ENCODE measurements around the gene PSG5.
"Not testable (repeated sequence)": the region's sequence is repeated elsewhere in the genome, so short reads cannot be mapped to it uniquely, and the experiment has no call there.

The PSG5 gene

DNA sequence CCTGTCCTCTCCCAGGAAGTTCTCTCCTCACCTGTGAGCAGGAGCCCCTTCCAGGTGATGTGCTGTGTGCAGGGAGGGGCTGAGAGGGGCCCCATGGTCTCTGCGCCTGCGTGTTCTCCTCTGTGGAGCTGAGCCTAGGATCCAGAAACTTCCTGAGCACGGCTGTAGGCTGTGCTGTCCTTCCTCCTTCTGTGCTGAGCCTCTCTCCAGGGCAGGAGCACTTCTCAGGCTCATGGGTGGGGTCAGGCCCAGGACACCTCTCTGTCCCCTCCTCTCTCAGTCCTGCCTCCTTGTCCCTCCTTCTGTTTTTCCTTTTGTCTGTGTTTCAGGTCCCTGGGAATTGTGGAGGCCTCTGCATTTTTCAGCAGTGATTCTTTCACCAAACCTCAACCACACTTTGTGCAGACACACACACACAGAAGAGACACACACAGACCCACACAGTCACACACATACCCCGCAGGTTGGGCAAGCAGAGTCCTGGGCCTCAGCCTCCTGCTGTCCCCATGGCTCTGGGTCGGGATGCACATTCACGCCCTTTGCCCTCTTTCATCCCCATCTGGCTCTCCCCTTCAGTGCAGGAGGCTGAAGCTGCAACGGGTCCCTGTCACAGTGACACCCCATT is at the start of gene PSG5:
Gene PSG5, minus strand, starts transcription at position 226 of the 625 bp plus-strand sequence. Its CDS starts 131 bp downstream, at position 95.
- not testable (repeated sequence) for H3K9me3 Mint-ChIP-seq; H3K36me3 Mint-ChIP-seq; H3K4me1 Mint-ChIP-seq; H3K27ac Mint-ChIP-seq; ATAC-seq; DNase-seq (ENCODE audit: low spot score in 2 of 2); H3K4me3 Mint-ChIP-seq

DNA sequence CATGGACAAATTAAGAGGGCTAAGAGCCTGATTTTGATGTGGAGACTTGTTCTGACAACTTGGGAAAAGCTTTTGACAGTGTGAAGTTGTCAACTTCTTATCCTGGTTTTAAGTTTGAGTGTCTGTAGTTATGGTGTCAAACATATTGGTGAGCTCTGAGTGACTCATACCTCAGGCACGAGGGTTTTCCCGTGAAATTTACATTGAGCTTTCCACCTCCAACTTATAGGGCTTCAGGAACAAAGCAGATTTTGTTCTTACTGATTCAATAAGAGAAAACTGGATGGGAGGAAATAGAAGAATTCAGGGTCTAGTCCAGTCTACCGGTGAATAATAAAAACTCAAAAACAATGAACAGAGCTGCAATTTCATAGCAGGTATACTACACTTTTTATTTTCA is 49.4 kb upstream of the PSG5 start:
- peaks cover 12% of the 10 kb centered on the region for H3K9me3 Mint-ChIP-seq
- H3K4me1 Mint-ChIP-seq; DNase-seq (ENCODE audit: low spot score in 2 of 2); H3K4me3 Mint-ChIP-seq; H3K27ac Mint-ChIP-seq; ATAC-seq; H3K36me3 Mint-ChIP-seq: not testable (repeated sequence)

DNA sequence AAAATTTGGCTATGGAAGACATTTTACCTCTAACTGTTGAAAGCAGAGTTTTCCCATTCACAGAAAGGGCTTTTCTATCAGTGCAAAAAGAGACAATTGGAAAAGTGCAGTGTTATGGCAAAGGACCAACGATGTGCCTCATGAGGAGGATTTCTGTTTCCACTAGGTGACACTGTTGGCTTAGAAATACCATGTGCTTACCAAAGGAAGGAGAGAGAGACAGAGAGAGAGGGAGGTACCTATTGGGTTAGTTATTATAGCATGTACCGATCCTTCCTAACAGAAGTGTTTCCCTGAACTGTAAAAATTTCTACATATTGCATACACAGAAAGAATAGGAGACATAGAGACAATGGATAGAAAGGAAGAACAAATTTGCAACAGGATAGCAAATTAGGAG is 43.0 kb upstream of the PSG5 start:
- no peaks in the 10 kb centered on the region for H3K4me1 Mint-ChIP-seq
- ATAC-seq: no peak
- H3K9me3 Mint-ChIP-seq: peaks cover 10% of the 10 kb centered on the region
- no peaks in the 10 kb centered on the region for H3K36me3 Mint-ChIP-seq
- no peak overlapping the region for H3K4me3 Mint-ChIP-seq
- H3K27ac Mint-ChIP-seq: no peak overlapping the region
- DNase-seq (ENCODE audit: low spot score in 2 of 2): no peak

GRCh38 chr19:43228730-43229129 is 42.4 kb upstream of the PSG5 start:
- H3K9me3 Mint-ChIP-seq: peaks cover 10% of the 10 kb centered on the region
- H3K36me3 Mint-ChIP-seq; DNase-seq (ENCODE audit: low spot score in 2 of 2); H3K4me3 Mint-ChIP-seq; ATAC-seq; H3K27ac Mint-ChIP-seq; H3K4me1 Mint-ChIP-seq: not testable (repeated sequence)

GRCh38 chr19:43226986-43227385 is 40.6 kb upstream of the PSG5 start:
- H3K27ac Mint-ChIP-seq; ATAC-seq; H3K4me1 Mint-ChIP-seq; DNase-seq (ENCODE audit: low spot score in 2 of 2); H3K4me3 Mint-ChIP-seq; H3K36me3 Mint-ChIP-seq: not testable (repeated sequence)
- peaks cover 10% of the 10 kb centered on the region for H3K9me3 Mint-ChIP-seq

DNA sequence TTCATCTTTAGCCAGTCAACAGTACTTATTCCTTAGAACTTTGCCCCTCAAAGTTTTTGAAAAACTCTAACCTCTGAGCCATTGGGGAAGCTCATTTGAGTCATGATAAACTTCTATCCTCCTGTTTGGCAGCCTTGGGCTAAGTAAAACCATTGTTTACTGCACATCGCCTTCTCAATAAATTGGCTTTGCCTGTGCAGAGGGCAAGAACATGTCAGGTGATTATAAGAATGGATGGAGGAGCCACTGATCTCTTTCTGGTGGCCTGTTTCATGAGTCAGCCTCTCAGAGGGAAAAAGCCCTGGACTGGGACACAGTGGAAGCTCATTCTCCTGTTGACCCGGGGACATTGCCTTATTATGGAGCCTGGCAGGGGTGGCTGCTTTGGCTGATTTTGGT is 38.5 kb upstream of the PSG5 start:
- no peak overlapping the region for H3K27ac Mint-ChIP-seq
- H3K36me3 Mint-ChIP-seq: no peaks in the 10 kb centered on the region
- DNase-seq (ENCODE audit: low spot score in 2 of 2): no peak
- H3K4me1 Mint-ChIP-seq: no peaks in the 10 kb centered on the region
- ATAC-seq: no peak
- H3K4me3 Mint-ChIP-seq: no peak overlapping the region
- peaks cover 8% of the 10 kb centered on the region for H3K9me3 Mint-ChIP-seq

DNA sequence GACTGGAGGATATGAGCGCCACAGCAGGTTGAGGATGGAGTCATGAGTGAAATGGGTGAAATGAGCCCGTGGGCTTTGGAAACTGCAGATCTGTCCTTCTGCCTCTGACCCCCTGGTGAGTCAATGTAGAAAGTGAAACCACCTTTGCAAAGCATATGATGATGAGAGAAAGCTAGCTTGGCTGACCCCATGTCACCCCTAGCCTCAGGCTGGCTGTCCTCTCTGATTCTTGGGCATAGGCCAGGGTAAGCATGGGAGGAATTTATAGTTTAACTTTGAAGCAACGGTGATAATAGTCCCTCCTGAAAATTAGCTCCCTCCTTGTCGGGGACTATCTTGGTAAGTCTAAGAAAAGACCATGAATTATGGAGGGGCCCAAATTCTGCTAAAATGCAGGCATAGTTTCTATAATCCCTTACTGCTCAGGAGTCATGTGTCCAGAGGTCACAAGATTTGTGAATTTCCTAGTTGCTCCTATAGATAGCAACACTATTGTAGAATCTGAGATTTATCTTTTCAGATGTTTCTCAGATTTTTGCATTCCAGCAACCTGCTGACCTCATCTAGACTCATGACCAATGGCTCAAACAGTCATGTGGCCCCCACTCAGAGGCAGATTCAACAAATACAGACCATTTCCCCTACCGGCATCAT is 38.0 kb upstream of the PSG5 start:
- H3K36me3 Mint-ChIP-seq; DNase-seq (ENCODE audit: low spot score in 2 of 2); H3K9me3 Mint-ChIP-seq; H3K4me1 Mint-ChIP-seq; H3K4me3 Mint-ChIP-seq; ATAC-seq; H3K27ac Mint-ChIP-seq: not testable (repeated sequence)

DNA sequence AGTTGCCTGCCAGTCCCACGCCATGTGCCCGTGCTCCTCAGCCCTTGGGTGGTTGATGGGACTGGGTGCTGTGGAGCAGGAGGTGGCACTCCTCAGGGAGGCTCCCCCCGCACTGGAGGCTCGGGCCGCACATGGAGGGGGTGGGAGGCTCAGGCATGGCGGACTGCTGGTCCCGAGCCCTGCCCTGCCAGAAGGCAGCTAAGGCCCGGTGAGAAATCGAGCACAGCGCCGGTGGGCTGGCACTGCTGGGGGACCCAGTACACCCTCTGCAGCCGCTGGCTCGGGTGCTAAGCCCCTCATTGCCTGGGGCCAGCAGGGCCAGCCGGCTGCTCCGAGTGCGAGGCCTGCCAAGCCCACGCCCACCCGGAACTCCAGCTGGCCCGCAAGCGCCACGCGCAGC is 35.6 kb upstream of the PSG5 start:
- H3K4me1 Mint-ChIP-seq; H3K27ac Mint-ChIP-seq; ATAC-seq; H3K9me3 Mint-ChIP-seq; DNase-seq (ENCODE audit: low spot score in 2 of 2); H3K36me3 Mint-ChIP-seq; H3K4me3 Mint-ChIP-seq: not testable (repeated sequence)

GRCh38 chr19:43219136-43219535 is 32.8 kb upstream of the PSG5 start:
- not testable (repeated sequence) for H3K4me3 Mint-ChIP-seq, ATAC-seq

DNA sequence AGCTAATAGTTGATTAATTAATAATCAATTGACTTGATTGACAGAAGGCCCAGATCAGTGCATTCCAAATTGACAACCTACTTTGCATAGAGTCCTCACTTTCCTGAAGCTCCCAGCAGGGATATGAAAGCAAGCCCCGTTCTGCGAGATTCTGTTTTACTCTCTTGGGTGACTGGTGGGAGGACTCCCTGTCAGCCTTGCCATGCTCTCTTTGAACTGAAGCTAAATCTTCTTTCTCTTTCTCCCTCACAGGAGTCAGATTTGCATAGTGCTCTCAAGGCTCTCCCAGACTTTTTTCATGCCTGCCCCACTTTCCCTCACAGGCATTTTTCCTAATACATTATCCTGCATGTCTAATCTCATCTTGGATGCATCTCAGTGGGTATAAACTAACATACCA is 29.5 kb upstream of the PSG5 start:
- not testable (repeated sequence) for ATAC-seq; H3K27ac Mint-ChIP-seq; DNase-seq (ENCODE audit: low spot score in 2 of 2); H3K4me1 Mint-ChIP-seq; H3K4me3 Mint-ChIP-seq; H3K9me3 Mint-ChIP-seq; H3K36me3 Mint-ChIP-seq

More at GRCh38 chr19:43219136-43219535, 32.8 kb upstream of the PSG5 start:
- H3K9me3 Mint-ChIP-seq; H3K36me3 Mint-ChIP-seq; DNase-seq (ENCODE audit: low spot score in 2 of 2); H3K27ac Mint-ChIP-seq; H3K4me1 Mint-ChIP-seq: not testable (repeated sequence)

- H3K27ac Mint-ChIP-seq: no peak overlapping the region
- no peak overlapping the region for H3K4me3 Mint-ChIP-seq
- H3K9me3 Mint-ChIP-seq: no peaks in the 10 kb centered on the region
- H3K36me3 Mint-ChIP-seq: no peaks in the 10 kb centered on the region
- H3K4me1 Mint-ChIP-seq: no peaks in the 10 kb centered on the region
- DNase-seq (ENCODE audit: low spot score in 2 of 2) (no peak), ATAC-seq (no peak)
Observed at GRCh38 chr19:43207991-43208390, 21.7 kb upstream of the PSG5 start.

GRCh38 chr19:43207174-43207573 is 20.8 kb upstream of the PSG5 start:
- H3K27ac Mint-ChIP-seq, H3K9me3 Mint-ChIP-seq, H3K36me3 Mint-ChIP-seq, ATAC-seq, H3K4me1 Mint-ChIP-seq, H3K4me3 Mint-ChIP-seq: not testable (repeated sequence)
- peak; percentile 15 to 57 for DNase-seq (ENCODE audit: low spot score in 2 of 2)

GRCh38 chr19:43205471-43206105 is 19.3 kb upstream of the PSG5 start, which contains the start of gene PSG4:
PSG4 (minus strand) TSS chr19:43205638; CDS start chr19:43205536, 102 bp downstream.
- not testable (repeated sequence) for DNase-seq (ENCODE audit: low spot score in 2 of 2); ATAC-seq; H3K36me3 Mint-ChIP-seq; H3K4me3 Mint-ChIP-seq; H3K9me3 Mint-ChIP-seq; H3K4me1 Mint-ChIP-seq; H3K27ac Mint-ChIP-seq

- not testable (repeated sequence) for ATAC-seq; H3K4me1 Mint-ChIP-seq; H3K4me3 Mint-ChIP-seq; H3K9me3 Mint-ChIP-seq; H3K27ac Mint-ChIP-seq; DNase-seq (ENCODE audit: low spot score in 2 of 2); H3K36me3 Mint-ChIP-seq
Observed at GRCh38 chr19:43203611-43204010, 17.3 kb upstream of the PSG5 start.

- H3K4me1 Mint-ChIP-seq; H3K27ac Mint-ChIP-seq; H3K36me3 Mint-ChIP-seq; H3K4me3 Mint-ChIP-seq; H3K9me3 Mint-ChIP-seq; ATAC-seq; DNase-seq (ENCODE audit: low spot score in 2 of 2): not testable (repeated sequence)
Observed at GRCh38 chr19:43201891-43202290, 15.6 kb upstream of the PSG5 start.

DNA sequence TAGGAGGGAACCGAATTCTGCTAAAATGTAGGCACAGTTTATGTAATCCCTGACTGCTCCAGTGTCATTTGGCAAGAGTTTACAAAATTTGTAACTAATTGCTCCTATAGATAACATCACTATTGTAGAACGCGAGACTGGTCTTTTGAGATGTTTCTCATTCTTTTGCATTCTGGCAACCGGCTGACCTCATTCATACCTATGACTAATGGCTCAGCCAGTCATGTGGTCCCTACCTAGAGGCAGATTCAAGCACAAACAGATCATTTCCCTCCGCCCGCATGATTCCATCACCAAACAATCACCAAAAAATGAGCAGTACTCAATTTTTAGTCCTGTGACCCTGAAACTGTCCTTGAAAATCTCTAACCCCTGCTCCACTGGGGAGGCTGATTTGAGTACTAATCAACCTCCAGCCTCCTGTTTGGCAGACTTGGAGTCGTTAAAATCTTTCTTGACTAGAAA is 15.0 kb upstream of the PSG5 start:
- not testable (repeated sequence) for H3K4me1 Mint-ChIP-seq; DNase-seq (ENCODE audit: low spot score in 2 of 2); H3K9me3 Mint-ChIP-seq; ATAC-seq; H3K27ac Mint-ChIP-seq; H3K36me3 Mint-ChIP-seq; H3K4me3 Mint-ChIP-seq
